GM20431 (cell line): ENCODE results near the gene FIZ1.

ENCODE experiments used
- in situ Hi-C: fragments of 300-500 bp; cut with MseI, MboI; formaldehyde crosslinking; loops from one replicate; pipeline ENCODE4 v1.15.0; 2020; ENCODE audit warnings: low sequenced_read_pairs; ENCODE audit not compliant: unreplicated experiment

The FIZ1 gene

GRCh38 chr19:55636723-55637122 is 37.4 kb upstream of the FIZ1 start:
- in situ Hi-C loops, result no loop called here

DNA sequence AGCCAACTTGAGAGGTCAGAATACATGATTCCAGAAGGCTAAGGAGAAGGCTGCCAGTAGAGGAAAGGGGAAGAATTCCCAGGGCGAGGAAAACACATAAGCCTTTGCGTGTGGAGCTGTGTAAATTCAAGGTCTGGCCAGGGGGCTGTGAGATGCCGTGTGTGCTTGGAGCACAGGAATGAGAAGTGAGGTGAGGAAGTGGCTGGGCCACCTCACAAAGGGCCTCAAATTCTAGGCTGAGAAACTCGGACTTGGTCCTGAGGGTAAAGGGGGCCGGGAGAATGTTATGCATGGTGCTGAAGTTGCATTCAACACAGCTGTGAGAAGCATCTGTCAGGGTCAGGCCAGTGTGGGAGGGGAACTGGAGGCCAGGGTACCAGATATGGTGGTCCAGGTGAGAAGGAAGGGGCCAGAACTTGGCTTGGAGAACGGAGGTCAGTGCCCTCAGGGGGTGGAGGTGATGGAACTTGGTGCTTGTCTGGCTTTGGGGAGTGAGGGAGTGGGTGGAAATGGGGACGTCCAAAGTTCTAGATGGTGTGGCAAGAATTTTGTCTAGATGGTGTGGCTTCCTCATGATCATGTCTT is 36.6 kb upstream of the FIZ1 start:
- in situ Hi-C loops, result no loop called here

GRCh38 chr19:55635334-55635717 is 36.0 kb upstream of the FIZ1 start:
- in situ Hi-C loops, result no loop called here

DNA sequence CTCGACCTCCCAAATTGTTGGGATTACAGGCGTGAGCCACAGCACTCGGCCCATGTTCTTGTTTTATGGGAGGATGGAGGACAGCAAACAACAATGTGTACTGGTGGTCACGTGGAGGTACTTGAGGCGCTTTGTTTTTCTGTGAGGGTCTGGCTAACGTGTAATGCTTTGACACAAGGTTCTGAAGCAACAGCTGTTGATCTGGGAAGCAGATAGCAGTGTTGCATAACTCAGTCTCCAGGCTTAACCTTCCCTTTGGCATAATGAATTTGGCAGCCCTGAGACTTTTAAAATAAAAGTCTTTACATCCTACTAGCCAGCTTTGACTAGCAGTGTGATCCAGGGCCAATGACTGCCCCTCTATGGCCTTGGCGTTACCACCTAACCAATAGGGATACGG is 34.5 kb upstream of the FIZ1 start:
- in situ Hi-C loops, result no loop called here

DNA sequence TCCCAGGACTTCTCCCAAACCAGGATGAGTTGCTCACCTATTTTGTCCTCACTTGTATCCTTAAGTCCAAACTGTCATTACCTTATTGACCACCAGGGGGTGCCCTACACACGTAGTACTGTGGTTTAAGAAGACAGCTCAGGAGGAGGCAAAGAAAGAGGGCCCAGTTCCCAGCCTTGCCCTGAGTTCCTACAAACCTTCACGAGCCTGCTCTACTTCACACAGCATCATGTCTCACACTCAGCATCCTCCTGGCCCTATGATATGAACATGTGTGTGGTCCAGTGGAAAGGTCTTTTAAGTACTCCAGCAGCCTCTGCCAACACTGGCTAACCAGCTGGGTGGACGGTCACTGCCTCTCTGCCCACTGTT is 33.1 kb upstream of the FIZ1 start:
- in situ Hi-C loops, result no loop called here

- in situ Hi-C loops, result loop anchor here (10.0 kb wide), 1 partner anchor 112 kb away; no protein-coding TSS in a partner anchor
Measured at GRCh38 chr19:55626350-55626749, 27.0 kb upstream of the FIZ1 start.

DNA sequence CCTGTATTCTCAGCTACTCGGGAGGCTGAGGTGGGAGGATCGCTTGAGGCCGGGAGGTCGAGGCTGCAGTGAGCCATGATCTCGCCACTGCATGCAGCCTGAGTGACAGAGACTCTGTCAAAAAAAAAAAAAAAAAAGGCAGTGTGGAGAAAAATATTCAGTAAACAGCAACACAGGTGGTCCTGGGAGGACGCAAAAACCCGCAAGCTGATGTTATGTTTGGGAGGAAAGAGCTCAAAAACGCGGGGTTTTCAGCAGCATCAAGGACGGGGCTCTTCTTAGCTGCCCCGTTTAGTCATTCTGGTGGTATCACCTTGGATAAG is 25.6 kb upstream of the FIZ1 start:
- in situ Hi-C loops, result loop anchor here (10.0 kb wide), 1 partner anchor 110 kb away; no protein-coding TSS in a partner anchor

- in situ Hi-C loops, result loop anchor here (10.0 kb wide), 1 partner anchor 110 kb away; no protein-coding TSS in a partner anchor
Measured at GRCh38 chr19:55624109-55625003, 25.0 kb upstream of the FIZ1 start, which contains the start of gene ZNF784. ZNF784 (minus strand) TSS chr19:55624566; CDS start chr19:55624561, 5 bp downstream.

DNA sequence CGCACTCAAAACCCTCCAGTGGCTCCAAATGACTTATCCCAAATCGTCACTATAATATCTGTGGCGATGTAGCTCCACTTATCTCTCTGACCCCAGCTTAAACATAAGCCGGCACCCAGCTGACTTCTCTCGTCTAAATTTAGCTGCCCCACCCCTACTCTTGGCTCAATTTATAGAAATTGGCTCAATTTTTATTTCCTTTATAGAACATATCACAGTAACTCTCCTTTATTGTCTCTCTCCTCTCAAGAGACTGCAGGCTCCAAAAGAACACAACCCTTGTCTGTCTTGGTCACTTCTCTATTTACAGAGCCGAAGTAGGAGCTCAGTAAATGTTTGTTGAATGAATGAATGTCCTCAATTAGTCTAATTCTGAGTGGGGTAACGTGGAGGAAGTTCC is 24.2 kb upstream of the FIZ1 start:
- in situ Hi-C loops, result loop anchor here (10.0 kb wide), 1 partner anchor 109 kb away; no protein-coding TSS in a partner anchor

- in situ Hi-C loops, result loop anchor here (10.0 kb wide), 1 partner anchor 108 kb away; no protein-coding TSS in a partner anchor
Measured at GRCh38 chr19:55623130-55623529, 23.8 kb upstream of the FIZ1 start.

DNA sequence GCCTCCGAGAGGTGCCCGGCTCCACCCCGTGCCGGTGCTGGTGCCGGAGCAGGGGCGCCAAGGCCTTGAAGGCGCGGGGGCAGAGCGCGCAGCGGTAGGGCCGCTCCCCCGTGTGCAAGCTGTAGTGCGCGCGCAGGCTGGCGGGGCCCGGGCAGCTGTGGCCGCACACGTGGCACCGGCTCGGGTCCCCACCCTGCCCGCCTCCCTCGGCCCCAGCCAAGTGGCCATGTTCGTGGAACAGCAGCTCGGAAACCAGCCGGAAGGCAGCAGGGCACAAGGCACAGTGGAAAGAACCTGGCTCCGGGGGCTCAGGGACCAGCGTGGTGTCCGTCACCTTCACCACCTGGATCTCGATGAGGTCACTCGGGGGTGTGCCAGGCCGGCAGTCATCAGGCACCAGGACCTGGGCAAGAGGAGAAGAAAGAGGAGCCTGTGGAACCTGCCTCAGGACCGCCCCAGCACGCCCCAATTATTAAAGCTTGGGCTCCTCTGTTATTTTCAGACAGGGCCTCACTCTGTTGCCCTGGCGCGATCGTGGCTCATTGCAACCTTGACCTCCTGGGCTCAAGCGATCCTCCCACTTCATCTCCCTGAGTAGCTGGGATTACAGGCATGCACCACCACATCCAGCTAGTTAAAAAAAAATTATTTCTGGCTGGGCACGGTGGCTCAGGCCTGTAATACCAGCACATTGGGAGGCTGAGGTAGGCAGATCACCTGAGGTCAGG is 23.1 kb upstream of the FIZ1 start:
- in situ Hi-C loops, result loop anchor here (10.0 kb wide), 1 partner anchor 108 kb away; no protein-coding TSS in a partner anchor

GRCh38 chr19:55621673-55622231 is 22.4 kb upstream of the FIZ1 start:
- in situ Hi-C loops, result loop anchor here (10.0 kb wide), 1 partner anchor 107 kb away; no protein-coding TSS in a partner anchor

GRCh38 chr19:55621205-55621672 is 21.9 kb upstream of the FIZ1 start:
- in situ Hi-C loops, result loop anchor here (10.0 kb wide), 1 partner anchor 106 kb away; no protein-coding TSS in a partner anchor

- in situ Hi-C loops, result loop anchor here (10.0 kb wide), 1 partner anchor 106 kb away; no protein-coding TSS in a partner anchor
Measured at GRCh38 chr19:55620410-55621204, 21.3 kb upstream of the FIZ1 start.

GRCh38 chr19:55619286-55619685 is 20.0 kb upstream of the FIZ1 start:
- in situ Hi-C loops, result no loop called here

DNA sequence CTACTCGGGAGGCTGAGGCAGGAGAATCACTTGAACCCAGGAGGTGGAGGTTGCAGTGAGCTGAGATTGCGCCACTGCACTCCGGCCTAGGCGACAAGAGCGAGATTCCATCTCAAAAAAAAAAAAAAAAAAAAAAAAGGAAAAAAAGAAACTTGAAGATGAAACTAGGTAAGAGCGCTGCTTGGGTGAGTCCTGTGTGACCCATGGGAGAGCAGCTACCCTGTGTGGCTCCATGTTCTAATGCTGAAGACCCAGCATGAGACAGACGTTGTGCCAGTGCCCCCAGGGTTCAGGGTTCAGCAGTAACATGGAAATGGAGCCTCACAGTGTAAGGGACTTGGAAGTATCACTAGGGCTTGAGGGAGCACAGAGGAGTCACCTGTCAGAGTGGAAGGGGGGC is 19.1 kb upstream of the FIZ1 start:
- in situ Hi-C loops, result no loop called here

- in situ Hi-C loops, result no loop called here
Measured at GRCh38 chr19:55617426-55617825, 18.1 kb upstream of the FIZ1 start.

- in situ Hi-C loops, result no loop called here
Measured at GRCh38 chr19:55616395-55616875, 17.1 kb upstream of the FIZ1 start.
